ENCODE measurements around the gene GLB1L. TPM values are rescaled to one million over a fixed set of nuclear protein-coding genes. Genes with fewer than 3 reads are reported as not detected.

Gene GLB1L
- total RNA-seq, 1 donor from 2014 or later, result 1.7 TPM

DNA sequence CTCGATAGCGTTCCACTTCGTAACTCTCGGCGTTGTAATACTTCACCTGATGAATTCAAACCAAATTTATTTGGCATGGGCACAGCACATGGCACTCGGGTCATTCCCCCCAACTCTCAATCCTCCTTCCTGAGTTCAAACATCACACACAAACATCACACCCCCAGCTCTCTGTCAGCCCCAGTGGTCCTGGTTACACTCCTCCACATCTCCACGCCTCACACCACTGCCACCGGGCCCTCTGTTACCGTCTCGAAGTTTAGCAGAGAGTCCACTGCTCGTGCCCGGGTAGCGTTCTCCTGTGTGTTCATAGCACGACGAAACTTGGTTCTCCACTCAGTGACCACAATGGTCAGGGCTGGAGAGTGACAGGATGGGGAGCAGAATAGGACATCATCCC is 31.1 kb downstream of the GLB1L start:
- no peak overlapping the region for H3K27ac ChIP-seq (replicated peaks)
- TF ChIP-seq, protein P1, sequence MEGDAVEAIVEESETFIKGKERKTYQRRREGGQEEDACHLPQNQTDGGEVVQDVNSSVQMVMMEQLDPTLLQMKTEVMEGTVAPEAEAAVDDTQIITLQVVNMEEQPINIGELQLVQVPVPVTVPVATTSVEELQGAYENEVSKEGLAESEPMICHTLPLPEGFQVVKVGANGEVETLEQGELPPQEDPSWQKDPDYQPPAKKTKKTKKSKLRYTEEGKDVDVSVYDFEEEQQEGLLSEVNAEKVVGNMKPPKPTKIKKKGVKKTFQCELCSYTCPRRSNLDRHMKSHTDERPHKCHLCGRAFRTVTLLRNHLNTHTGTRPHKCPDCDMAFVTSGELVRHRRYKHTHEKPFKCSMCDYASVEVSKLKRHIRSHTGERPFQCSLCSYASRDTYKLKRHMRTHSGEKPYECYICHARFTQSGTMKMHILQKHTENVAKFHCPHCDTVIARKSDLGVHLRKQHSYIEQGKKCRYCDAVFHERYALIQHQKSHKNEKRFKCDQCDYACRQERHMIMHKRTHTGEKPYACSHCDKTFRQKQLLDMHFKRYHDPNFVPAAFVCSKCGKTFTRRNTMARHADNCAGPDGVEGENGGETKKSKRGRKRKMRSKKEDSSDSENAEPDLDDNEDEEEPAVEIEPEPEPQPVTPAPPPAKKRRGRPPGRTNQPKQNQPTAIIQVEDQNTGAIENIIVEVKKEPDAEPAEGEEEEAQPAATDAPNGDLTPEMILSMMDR (IDR thresholded peaks at IDR 0.05; ENCODE audit: borderline replicate concordance), result no peak
- H3K9me3 ChIP-seq (replicated peaks), result no peaks in the 10 kb centered on the region
- H3K27me3 ChIP-seq (ENCODE audit: low read depth), result no peaks in the 10 kb centered on the region
- no peak overlapping the region for H3K4me3 ChIP-seq
- intact Hi-C loops (cut with micrococcal nuclease), result no loop called here
- peaks cover 25% of the 10 kb centered on the region for H3K4me1 ChIP-seq
- no peak for DNase-seq
- H3K36me3 ChIP-seq, result peaks cover 62% of the 10 kb centered on the region

DNA sequence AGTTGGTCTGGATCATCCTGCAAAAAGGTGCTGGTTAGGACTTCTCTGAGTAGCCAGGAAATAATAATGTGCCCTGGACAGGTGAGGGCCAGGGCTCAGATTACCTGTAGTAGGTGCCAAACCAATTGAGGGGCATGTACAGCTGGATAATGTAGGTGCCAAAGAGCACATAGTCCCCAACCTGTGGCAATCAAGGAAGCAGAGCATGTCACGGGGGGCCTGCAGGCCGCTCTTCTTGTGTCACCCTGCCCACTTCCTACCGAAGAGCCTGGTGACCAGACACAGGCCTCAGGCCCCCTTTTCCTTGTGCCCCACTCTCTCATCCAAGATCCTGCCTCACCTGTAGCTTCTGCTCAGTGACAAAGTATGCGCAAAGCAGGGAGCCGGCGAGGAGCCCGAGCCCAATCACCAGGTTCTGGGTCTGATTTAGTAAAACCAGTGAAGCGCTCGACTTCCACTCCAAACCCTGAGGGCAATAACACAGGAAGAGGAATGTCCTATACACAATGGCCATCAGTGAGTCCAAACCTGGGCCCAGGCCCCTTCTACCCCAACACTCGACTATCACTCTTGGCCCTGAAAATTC is 31.7 kb downstream of the GLB1L start:
- no peak for DNase-seq
- H3K36me3 ChIP-seq, result peaks cover 68% of the 10 kb centered on the region
- intact Hi-C loops (cut with micrococcal nuclease), result no loop called here

DNA sequence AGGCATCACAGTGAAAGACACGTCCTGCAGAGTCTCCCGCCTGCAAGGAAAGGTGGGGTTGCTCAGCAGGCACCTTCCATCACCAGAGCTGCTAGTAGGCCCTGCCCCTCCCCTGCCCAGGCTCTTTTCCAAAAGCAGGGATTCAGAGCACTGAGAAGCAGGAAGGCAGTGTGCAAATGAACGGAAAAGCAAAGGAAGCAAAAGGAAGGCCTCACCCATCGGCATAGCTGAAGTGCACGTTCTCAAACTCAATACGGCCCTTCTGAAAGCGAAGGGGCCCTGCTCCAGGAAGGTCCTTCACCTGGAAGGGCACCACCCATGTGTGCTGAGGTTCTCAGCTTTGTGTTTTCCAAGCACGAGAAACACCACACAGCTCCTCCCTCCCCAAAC is 32.2 kb downstream of the GLB1L start:
- DNase-seq, result no peak
- Histone ChIP-seq H3K4me3 (no peak overlapping the region), H3K4me1 (peaks cover 25% of the 10 kb centered on the region), H3K9me3 (replicated peaks) (no peaks in the 10 kb centered on the region), H3K27ac (replicated peaks) (no peak overlapping the region), H3K27me3 (ENCODE audit: low read depth) (no peaks in the 10 kb centered on the region), H3K36me3 (peaks cover 74% of the 10 kb centered on the region)
- intact Hi-C loops (cut with micrococcal nuclease), result no loop called here
- TF ChIP-seq, protein P1 (IDR thresholded peaks at IDR 0.05; ENCODE audit: borderline replicate concordance), result no peak

More for the DNA sequence above, 31.7 kb downstream of the GLB1L start:
- peaks cover 25% of the 10 kb centered on the region for H3K4me1 ChIP-seq
- TF ChIP-seq, protein P1 (IDR thresholded peaks at IDR 0.05; ENCODE audit: borderline replicate concordance), result no peak
- no peaks in the 10 kb centered on the region for H3K9me3 ChIP-seq (replicated peaks)
- H3K27ac ChIP-seq (replicated peaks), result no peak overlapping the region
- no peaks in the 10 kb centered on the region for H3K27me3 ChIP-seq (ENCODE audit: low read depth)
- H3K4me3 ChIP-seq, result no peak overlapping the region

DNA sequence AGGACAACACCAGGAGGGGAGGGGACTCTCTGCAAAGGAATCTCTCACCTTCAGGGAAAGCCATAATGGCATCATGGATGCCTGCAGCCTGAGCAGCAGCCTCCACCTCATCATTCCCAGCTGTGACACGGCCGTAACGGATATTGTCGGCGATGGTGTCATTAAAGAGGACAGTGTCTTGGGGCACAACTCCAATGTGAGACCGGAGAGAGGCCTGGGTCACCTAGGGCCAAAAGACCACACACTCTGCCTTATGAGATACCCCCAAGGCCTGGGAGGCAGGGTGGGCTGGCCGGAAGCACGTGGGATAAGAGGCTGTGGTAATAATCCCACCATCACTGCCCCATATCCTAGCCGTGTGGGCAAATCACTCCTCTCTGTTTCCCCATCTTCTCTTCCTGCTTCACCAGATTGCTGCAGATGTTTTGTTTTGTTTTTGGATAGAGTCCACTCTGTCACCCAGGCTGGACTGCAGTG is 34.3 kb downstream of the GLB1L start:
- H3K4me3 ChIP-seq, result no peak overlapping the region
- TF ChIP-seq, protein P1 (IDR thresholded peaks at IDR 0.05; ENCODE audit: borderline replicate concordance), result no peak
- H3K27me3 ChIP-seq (ENCODE audit: low read depth), result no peaks in the 10 kb centered on the region
- H3K4me1 ChIP-seq, result peaks cover 25% of the 10 kb centered on the region
- intact Hi-C loops (cut with micrococcal nuclease), result no loop called here
- no peaks in the 10 kb centered on the region for H3K9me3 ChIP-seq (replicated peaks)
- H3K27ac ChIP-seq (replicated peaks), result no peak overlapping the region
- peaks cover 72% of the 10 kb centered on the region for H3K36me3 ChIP-seq
- DNase-seq, result no peak

DNA sequence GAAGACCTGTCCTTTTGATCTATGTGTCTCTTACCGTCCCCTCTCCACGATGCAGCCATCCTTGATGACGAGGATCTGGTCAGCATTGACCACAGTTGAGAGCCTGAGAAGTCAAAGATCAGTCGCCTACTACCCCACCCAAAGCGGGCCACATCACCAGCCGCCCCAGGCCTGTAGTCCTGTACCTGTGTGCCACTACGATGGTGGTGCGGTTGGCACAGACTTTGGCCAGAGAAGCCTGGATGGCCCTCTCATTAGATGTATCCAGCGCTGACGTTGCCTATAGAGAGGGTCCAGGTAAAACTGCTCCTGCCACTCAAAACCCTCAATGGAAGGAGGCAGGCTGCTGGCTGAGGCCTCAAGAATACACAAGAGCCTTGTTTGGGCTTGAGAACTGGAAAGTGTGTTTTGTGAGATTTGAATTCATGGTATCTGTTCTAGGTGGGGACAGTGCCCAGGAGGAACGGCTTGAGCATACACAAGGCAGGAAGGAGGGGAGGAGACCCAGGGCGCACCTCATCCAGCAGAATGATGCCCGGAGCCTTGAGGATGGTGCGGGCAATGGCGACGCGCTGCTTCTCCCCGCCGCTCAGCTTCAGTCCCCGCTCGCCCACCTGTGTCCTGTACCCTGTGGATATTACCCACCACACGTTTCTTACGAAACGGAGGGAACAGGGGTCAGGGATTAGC is 34.9 kb downstream of the GLB1L start:
- intact Hi-C loops (cut with micrococcal nuclease), result no loop called here
- Histone ChIP-seq H3K36me3 (peaks cover 66% of the 10 kb centered on the region), H3K27ac (replicated peaks) (no peak overlapping the region)

More for the DNA sequence above, 34.9 kb downstream of the GLB1L start:
- Histone ChIP-seq H3K4me1 (peaks cover 27% of the 10 kb centered on the region), H3K27me3 (ENCODE audit: low read depth) (no peaks in the 10 kb centered on the region), H3K9me3 (replicated peaks) (no peaks in the 10 kb centered on the region), H3K4me3 (no peak overlapping the region)
- DNase-seq, result no peak
- TF ChIP-seq, protein P1 (IDR thresholded peaks at IDR 0.05; ENCODE audit: borderline replicate concordance), result no peak

Measured in left ventricle myocardium inferior (tissue), 1 donor.